Endothelial cell of umbilical vein (primary cell): ENCODE results near the gene TFAP2E.

ENCODE experiments used
- CTCF ChIP-seq, 2 donors: IDR thresholded peaks; 1 replicate in 1 of 2; 2 replicates in 1 of 2; pipeline ENCODE4 v1.5.1; 2011; ENCODE audit warnings: low read length in 2 of 2, mild to moderate bottlenecking in 2 of 2, moderate library complexity in 2 of 2, control low read depth in 1 of 2, inconsistent platforms in 1 of 2, low read depth in 1 of 2; ENCODE audit not compliant: insufficient read depth in 1 of 2; ENCODE audit errors: extremely low read depth in 1 of 2
- EZH2 ChIP-seq: IDR thresholded peaks from 2 replicates; pipeline ENCODE4 v1.6.1; 2012; ENCODE audit warnings: borderline replicate concordance, low read depth, mild to moderate bottlenecking, moderate library complexity, low read length, inconsistent platforms; ENCODE audit not compliant: severe bottlenecking

GRCh38 chr1:35592991-35593769 lies 20.1 kb downstream of the TFAP2E start:
- TF ChIP-seq CTCF (IDR thresholded peaks at IDR 0.05; ENCODE audit: extremely low read depth in 1 of 2, insufficient read depth in 1 of 2, low read depth in 1 of 2, low read length in 2 of 2) (no peak), EZH2 (no peak)
